Measurements from ENCODE around the gene KDM5A. TPM values are rescaled to one million over a fixed set of nuclear protein-coding genes. Genes with fewer than 3 reads are reported as not detected.
"Not testable (repeated sequence)": the region's sequence is repeated elsewhere in the genome, so short reads cannot be mapped to it uniquely, and the experiment has no call there.

The KDM5A gene
- total RNA-seq, 1 donor from 2014 or later, result 74.2 TPM

- TF ChIP-seq CTCF (IDR thresholded peaks at IDR 0.05), result no peak
- H3K4me1 ChIP-seq, result peaks cover 4% of the 10 kb centered on the region
- H3K4me3 ChIP-seq, result no peak overlapping the region
- no peaks in the 10 kb centered on the region for H3K27me3 ChIP-seq (ENCODE audit: low read depth)
- ATAC-seq (no peak), DNase-seq (no peak)
- H3K36me3 ChIP-seq, result no peaks in the 10 kb centered on the region
- peaks cover 16% of the 10 kb centered on the region for H3K9me3 ChIP-seq
- intact Hi-C loops (cut with DNase I), result no loop called here
- no peak overlapping the region for H3K27ac ChIP-seq
Observed at GRCh38 chr12:237026-237815, 151.9 kb downstream of the KDM5A start.

- ATAC-seq (no peak), DNase-seq (no peak)
- Histone ChIP-seq H3K9me3 (peaks cover 16% of the 10 kb centered on the region), H3K4me3 (no peak overlapping the region), H3K4me1 (peaks cover 4% of the 10 kb centered on the region), H3K27ac (no peak overlapping the region), H3K27me3 (ENCODE audit: low read depth) (no peaks in the 10 kb centered on the region), H3K36me3 (no peaks in the 10 kb centered on the region)
- intact Hi-C loops (cut with DNase I), result no loop called here
- no peak for TF ChIP-seq CTCF (IDR thresholded peaks at IDR 0.05)
Observed at GRCh38 chr12:236445-236844, 152.7 kb downstream of the KDM5A start.

- H3K36me3 ChIP-seq; H3K27me3 ChIP-seq (ENCODE audit: low read depth); H3K27ac ChIP-seq; H3K4me3 ChIP-seq; H3K4me1 ChIP-seq; ATAC-seq; intact Hi-C loops (cut with DNase I); DNase-seq: not testable (repeated sequence)
- peaks cover 16% of the 10 kb centered on the region for H3K9me3 ChIP-seq
Observed at GRCh38 chr12:235967-236366, 153.2 kb downstream of the KDM5A start.

- DNase-seq, result no peak
- no peak for TF ChIP-seq CTCF (IDR thresholded peaks at IDR 0.05)
- no peak overlapping the region for H3K4me3 ChIP-seq
- H3K36me3 ChIP-seq, result no peaks in the 10 kb centered on the region
- intact Hi-C loops (cut with DNase I), result no loop called here
- H3K27me3 ChIP-seq (ENCODE audit: low read depth), result no peaks in the 10 kb centered on the region
- ATAC-seq, result no peak
- H3K9me3 ChIP-seq, result peaks cover 16% of the 10 kb centered on the region
- H3K4me1 ChIP-seq, result peaks cover 4% of the 10 kb centered on the region
- H3K27ac ChIP-seq, result no peak overlapping the region
Observed at GRCh38 chr12:234891-235415, 154.2 kb downstream of the KDM5A start.

- DNase-seq, result no peak
- intact Hi-C loops (cut with DNase I), result no loop called here
- Histone ChIP-seq H3K9me3 (peaks cover 16% of the 10 kb centered on the region), H3K27me3 (ENCODE audit: low read depth) (no peaks in the 10 kb centered on the region), H3K4me3 (no peak overlapping the region), H3K27ac (no peak overlapping the region), H3K4me1 (peaks cover 4% of the 10 kb centered on the region), H3K36me3 (no peaks in the 10 kb centered on the region)
- no peak for ATAC-seq
- no peak for TF ChIP-seq CTCF (IDR thresholded peaks at IDR 0.05)
Observed at GRCh38 chr12:234019-234418, 155.1 kb downstream of the KDM5A start.

- Histone ChIP-seq H3K4me1 (peaks cover 4% of the 10 kb centered on the region), H3K9me3 (peaks cover 16% of the 10 kb centered on the region), H3K36me3 (no peaks in the 10 kb centered on the region), H3K27ac (no peak overlapping the region), H3K4me3 (no peak overlapping the region), H3K27me3 (ENCODE audit: low read depth) (no peaks in the 10 kb centered on the region)
- no peak for ATAC-seq
- no peak for DNase-seq
- TF ChIP-seq CTCF (IDR thresholded peaks at IDR 0.05), result no peak
- intact Hi-C loops (cut with DNase I), result no loop called here
Observed at GRCh38 chr12:233615-233968, 155.5 kb downstream of the KDM5A start.
